HG03060 (cell line): ENCODE measurements around the gene MYOZ2.

Experiments
- ATAC-seq: cut with Tn5 transposase; IDR thresholded peaks from one replicate; pipeline ENCODE4 v1.9.1; 2021; ENCODE audit warnings: low read depth, moderate number of reproducible peaks; ENCODE audit not compliant: unreplicated experiment

MYOZ2 gene

GRCh38 chr4:119233191-119233590 lies 97.6 kb downstream of the MYOZ2 start:
- ATAC-seq = no peak

GRCh38 chr4:119233750-119234149 lies 98.1 kb downstream of the MYOZ2 start:
- no peak for ATAC-seq

GRCh38 chr4:119237201-119237600 lies 101.6 kb downstream of the MYOZ2 start:
- no peak for ATAC-seq
